GM12878 (cell line): ENCODE data around the gene GP5. TPM values are rescaled to one million over a fixed set of nuclear protein-coding genes. Genes with fewer than 3 reads are reported as not detected.

Experiments used
- ATAC-seq: fragments of 200-7000 bp; cut with Tn5 transposase; 3 replicates; pipeline ENCODE4 v1.9.1; 2020; ENCODE audit warnings: mild to moderate bottlenecking, moderate library complexity
- BruUV-seq: library from RNA; stranded (reverse); fragments of 400-500 nt; replicated peaks from 2 replicates; lab custom pipeline; 2021; lab: Mats Ljungman, UMichigan
- CTCF ChIA-PET: fragments of 300-600 bp; sonication (Branson Sonifier 250); formaldehyde crosslinking; extraction: SDS; loops from one replicate; lab custom pipeline; 2021; ENCODE audit warnings: inconsistent platforms; lab: Yijun Ruan, JAX
- POLR2A ChIA-PET: fragments of 350-600 bp; formaldehyde crosslinking; extraction: SDS; loops from one replicate; lab custom pipeline; 2021; ENCODE audit warnings: inconsistent platforms; lab: Charles Lee
- RAD21 ChIA-PET: fragments of 300-600 bp; sonication (Branson Sonifier 250); formaldehyde crosslinking; loops from one replicate; lab custom pipeline; 2023; ENCODE audit warnings: antibody characterized with exemption; ENCODE audit not compliant: unreplicated experiment; lab: Charles Lee
- SMC1A ChIA-PET: fragments of 300-600 bp; sonication (Branson Sonifier 250); formaldehyde crosslinking; loops from one replicate; lab custom pipeline; 2023; ENCODE audit not compliant: unreplicated experiment, uncharacterized antibody; lab: Charles Lee
- DNase-seq: peaks from one replicate; pipeline ENCODE4 v3.0.0-alpha.2; 2011; ENCODE audit warnings: low read depth, low spot score
- FAIRE-seq: peaks from 3 replicates; lab custom pipeline; 2011; peaks lifted over from hg19 to GRCh38; lab: Jason Lieb, UNC
- H2AFZ ChIP-seq: 2 replicates; pipeline ENCODE4 v1.6.0; 2011; ENCODE audit warnings: low read depth, low read length, control low read depth; ENCODE audit not compliant: control insufficient read depth
- H3K27ac ChIP-seq: 2 replicates; pipeline ENCODE4 v1.5.1; 2011; ENCODE audit warnings: control low read depth; ENCODE audit not compliant: control insufficient read depth, insufficient read depth
- H3K27me3 ChIP-seq, 2 experiments: replicated peaks in 1 of 2; 2 replicates each; pipeline versions ENCODE4 v1.6.0 to v1.6.1; 2011; ENCODE audit warnings: low read length in 1 of 2; ENCODE audit not compliant: control insufficient read depth in 2 of 2, insufficient read depth in 2 of 2
- H3K36me3 ChIP-seq, 2 experiments: 2 replicates each; pipeline ENCODE4 v1.5.1; 2011; ENCODE audit warnings: low read length in 1 of 2; ENCODE audit not compliant: control insufficient read depth in 2 of 2, insufficient read depth in 2 of 2
- H3K4me1 ChIP-seq: 2 replicates; pipeline ENCODE4 v1.6.1; 2011; ENCODE audit warnings: mild to moderate bottlenecking, low read length, moderate library complexity, mixed read lengths; ENCODE audit not compliant: control insufficient read depth, insufficient read depth
- H3K4me2 ChIP-seq: 2 replicates; pipeline ENCODE4 v1.6.0; 2011; ENCODE audit warnings: control low read depth; ENCODE audit not compliant: control insufficient read depth, insufficient read depth
- H3K4me3 ChIP-seq: fragments of 200-600 bp; sonication (generic); 2 replicates; pipeline ENCODE4 v1.5.1; 2016
- H3K79me2 ChIP-seq: 2 replicates; pipeline ENCODE4 v1.6.0; 2011; ENCODE audit warnings: low read length; ENCODE audit not compliant: control insufficient read depth, insufficient read depth
- H3K9ac ChIP-seq: 2 replicates; pipeline ENCODE4 v1.8.0; 2011; ENCODE audit warnings: low read length, control low read depth, mixed read lengths; ENCODE audit not compliant: control insufficient read depth, insufficient read depth
- H3K9me3 ChIP-seq: replicated peaks from 3 replicates; pipeline ENCODE4 v1.5.1; 2011; ENCODE audit warnings: mild to moderate bottlenecking, low read length; ENCODE audit not compliant: control insufficient read depth, insufficient read depth
- H4K20me1 ChIP-seq: 2 replicates; pipeline ENCODE4 v1.6.0; 2011; ENCODE audit not compliant: control insufficient read depth, insufficient read depth
- ASH2L ChIP-seq: fragments of 300-600, 200-600 bp; sonication (generic); IDR thresholded peaks from 2 replicates; pipeline ENCODE4 v1.6.1; 2017; ENCODE audit warnings: low read depth, mild to moderate bottlenecking, borderline replicate concordance
- EGR1 ChIP-seq, 2 experiments: IDR thresholded peaks; 1 replicate in 1 of 2; 2 replicates in 1 of 2; pipeline ENCODE4 v1.6.1; 2011 to 2012; ENCODE audit warnings: low read depth in 2 of 2, low read length in 2 of 2, borderline replicate concordance in 1 of 2, mild to moderate bottlenecking in 1 of 2, moderate library complexity in 1 of 2
- GABPA ChIP-seq: IDR thresholded peaks from 2 replicates; pipeline ENCODE4 v1.6.1; 2014; ENCODE audit warnings: antibody characterized with exemption, low read depth, mild to moderate bottlenecking, inconsistent platforms
- HDAC2 ChIP-seq: fragments of 200-600 bp; sonication (generic); IDR thresholded peaks from 2 replicates; pipeline ENCODE4 v1.6.1; 2017
- NFIC ChIP-seq: IDR thresholded peaks from 2 replicates; pipeline ENCODE4 v1.6.1; 2012; ENCODE audit warnings: low read depth, mild to moderate bottlenecking, inconsistent platforms, low read length, moderate library complexity
- RAD21 ChIP-seq: IDR thresholded peaks from 2 replicates; pipeline ENCODE4 v1.6.1; 2011; ENCODE audit warnings: mild to moderate bottlenecking, low read depth, low read length, moderate library complexity; ENCODE audit not compliant: insufficient read depth
- RELB ChIP-seq: fragments of 450-650 bp; IDR thresholded peaks from 2 replicates; pipeline ENCODE4 v1.6.1; 2017; ENCODE audit warnings: low read depth, mild to moderate bottlenecking, moderate library complexity
- SMC3 ChIP-seq: IDR thresholded peaks from 2 replicates; pipeline ENCODE4 v1.6.1; 2011; ENCODE audit warnings: low read length, improper control_type of control experiment, borderline replicate concordance
- YY1 ChIP-seq: IDR thresholded peaks from 2 replicates; pipeline ENCODE4 v1.6.1; 2011; ENCODE audit warnings: low read depth, mild to moderate bottlenecking, low read length
- ZSCAN29 ChIP-seq: fragments of 450-650 bp; IDR thresholded peaks from 2 replicates; pipeline ENCODE4 v1.6.1; 2017; ENCODE audit warnings: mild to moderate bottlenecking, moderate library complexity
- WGBS: methylation state at CpG from one replicate; pipeline ENCODE4 v1.1.6; 2016; ENCODE audit warnings: low lambda C conversion rate; ENCODE audit not compliant: insufficient replicate concordance, insufficient coverage; ENCODE audit errors: missing lambda C conversion rate; 5-methylcytosine and 5-hydroxymethylcytosine counted together
- in situ Hi-C: fragments of 300-500 bp; cut with MboI; formaldehyde crosslinking; loops from 9 replicates; pipeline ENCODE4 v1.14.3; 2018; ENCODE audit warnings: mixed read lengths
- intact Hi-C: fragments of 100-400 bp; cut with micrococcal nuclease; formaldehyde crosslinking; loops from one replicate; pipeline ENCODE4 v1.14.2; 2022; ENCODE audit not compliant: unreplicated experiment
- polyA plus RNA-seq, 11 experiments: library from polyadenylated mRNA; depleted of rRNA in 4 of 11; unstranded in 6 of 11; stranded (reverse) in 5 of 11; fragments of >200 nt; fragmentation: Nextera tagmentation in 4 of 11; fragmentation: Illumina TruSeq in 1 of 11; extraction: Ambion mirVana in 4 of 11; extraction: Trizol in 1 of 11; gene quantifications; 1 replicate in 1 of 11; 2 replicates in 10 of 11; pipeline versions ENCODE4 v1.2.1 to v1.2.3, GENCODE V29; 2011 to 2016; ENCODE audit warnings: inconsistent platforms in 2 of 11, missing spikeins in 2 of 11, low read depth in 1 of 11
- total RNA-seq, 4 experiments: library from RNA; depleted of rRNA in 3 of 4; stranded (reverse); fragments of >200 nt in 3 of 4; fragmentation: Illumina TruSeq in 1 of 4; extraction: Trizol in 1 of 4; gene quantifications; 2 replicates each; pipeline versions ENCODE4 v1.2.1 to v1.2.3, GENCODE V29; 2013 to 2021

GP5 gene
- total and polyA plus RNA-seq, 10 of the 15 experiments (the other 5 are each of a cell fraction or from before 2014, with no cell fraction given), result not detected

- in situ Hi-C loops, result loop anchor here (5.0 kb wide), 1 partner anchor 68 kb away; no protein-coding TSS in a partner anchor
- WGBS, result 91% methylated on average over 2 of the region's 2 CpGs
- no peak overlapping the region for H3K9ac ChIP-seq
Observed at GRCh38 chr3:194405766-194406165, 6.7 kb upstream of the GP5 start.

GRCh38 chr3:194404365-194405140, 5.5 kb upstream of the GP5 start:
- BruUV-seq, result TSS peak; percentile 31
- no peaks in the 10 kb centered on the region; the same call in 1 of the 2 replicates for H4K20me1 ChIP-seq
- H3K27me3 ChIP-seq, result no peaks in the 10 kb centered on the region
- POLR2A ChIA-PET, result no interaction called here
- WGBS, result 50% methylated on average over 10 of the region's 10 CpGs
- in situ Hi-C loops, result loop anchor here (5.0 kb wide), 1 partner anchor 67 kb away; no protein-coding TSS in a partner anchor
- no peak for FAIRE-seq
- intact Hi-C loops, result loop anchor here (1.0 kb wide), 1 partner anchor 71 kb away; no protein-coding TSS in a partner anchor
- H3K9me3 ChIP-seq, result no peaks in the 10 kb centered on the region
- no peak overlapping the region for H3K4me2 ChIP-seq
- no peaks in the 10 kb centered on the region for H3K4me1 ChIP-seq
- no peak overlapping the region for H3K9ac ChIP-seq
- no peaks in the 10 kb centered on the region for H3K79me2 ChIP-seq
- DNase-seq, result no peak
- no peak overlapping the region for H3K27ac ChIP-seq
- RAD21 ChIA-PET, result interaction anchor here (1.0 to 1.8 kb wide), 2 partner anchors 60 to 71 kb away, joined by 3 to 10 read pairs; no protein-coding TSS in a partner anchor
- SMC1A ChIA-PET, result interaction anchor here (0.6 to 1.1 kb wide), 4 partner anchors 54 to 190 kb away, joined by 3 to 4 read pairs (median 3); no protein-coding TSS in a partner anchor
- CTCF ChIA-PET, result interaction anchor here (0.7 to 4.6 kb wide), 18 partner anchors 9 to 739 kb away, joined by 3 to 37 read pairs (median 4); no protein-coding TSS in a partner anchor
- no peak overlapping the region for H3K4me3 ChIP-seq
- no peak overlapping the region for H2AFZ ChIP-seq
- peaks cover 0 to 10% of the 10 kb centered on the region in 2 experiments; a peak in 1 of 4 replicates for H3K36me3 ChIP-seq
- ATAC-seq, result peak; percentile 58; the same call in 2 of the 3 replicates
- TF ChIP-seq NFIC (no peak), YY1 (peak; percentile 59; the same call in 1 of the 2 replicates), RELB (no peak), GABPA (no peak), RAD21 (peak; percentile 56), SMC3 (peak; percentile 58), EGR1 (IDR thresholded peaks at IDR 0.05; ENCODE audit: borderline replicate concordance in 1 of 2, low read depth in 2 of 2, low read length in 2 of 2) (no peak), HDAC2 (no peak), ASH2L (no peak)

More at GRCh38 chr3:194405766-194406165, 6.7 kb upstream of the GP5 start:
- POLR2A ChIA-PET, result interaction anchor here (0.6 to 0.9 kb wide), 2 partner anchors 9 to 42 kb away, joined by 3 to 4 read pairs; no protein-coding TSS in a partner anchor
- no peak overlapping the region for H3K27ac ChIP-seq
- no peak overlapping the region for H3K4me2 ChIP-seq
- CTCF ChIA-PET, result interaction anchor here (0.5 to 4.6 kb wide), 16 partner anchors 9 to 932 kb away, joined by 3 to 37 read pairs (median 4); no protein-coding TSS in a partner anchor
- RAD21 ChIA-PET, result interaction anchor here (1.2 to 1.8 kb wide), 3 partner anchors 10 to 72 kb away, joined by 3 to 10 read pairs (median 4); no protein-coding TSS in a partner anchor
- H3K27me3 ChIP-seq, result no peaks in the 10 kb centered on the region
- H3K36me3 ChIP-seq, result peaks cover 0 to 10% of the 10 kb centered on the region in 2 experiments; a peak in 1 of 4 replicates
- no peaks in the 10 kb centered on the region; the same call in 1 of the 2 replicates for H4K20me1 ChIP-seq
- H3K4me1 ChIP-seq, result no peaks in the 10 kb centered on the region
- TF ChIP-seq ZSCAN29, result no peak
- SMC1A ChIA-PET, result interaction anchor here (1.1 to 2.6 kb wide), 3 partner anchors 11 to 189 kb away, joined by 3 to 7 read pairs (median 3); no protein-coding TSS in a partner anchor
- intact Hi-C loops, result no loop called here
- FAIRE-seq, result no peak
- ATAC-seq, result no peak
- H2AFZ ChIP-seq, result no peak overlapping the region
- H3K79me2 ChIP-seq, result no peaks in the 10 kb centered on the region
- BruUV-seq, result no TSS peak
- DNase-seq, result no peak
- no peaks in the 10 kb centered on the region for H3K9me3 ChIP-seq
- H3K4me3 ChIP-seq, result no peak overlapping the region
